Stimulated activated CD8-positive, alpha-beta memory T cell treated with anti-CD3 and anti-CD28 coated beads, Interleukin-7, amount 100 ng/mL, for 4 hours (primary cell): ENCODE measurements around the gene PPFIBP1.

Source experiments
- DNase-seq, 2 donors: peaks; one replicate each; pipeline ENCODE4 v3.0.0-alpha.2; 2020; ENCODE audit warnings: low read depth in 2 of 2

Gene PPFIBP1

DNA sequence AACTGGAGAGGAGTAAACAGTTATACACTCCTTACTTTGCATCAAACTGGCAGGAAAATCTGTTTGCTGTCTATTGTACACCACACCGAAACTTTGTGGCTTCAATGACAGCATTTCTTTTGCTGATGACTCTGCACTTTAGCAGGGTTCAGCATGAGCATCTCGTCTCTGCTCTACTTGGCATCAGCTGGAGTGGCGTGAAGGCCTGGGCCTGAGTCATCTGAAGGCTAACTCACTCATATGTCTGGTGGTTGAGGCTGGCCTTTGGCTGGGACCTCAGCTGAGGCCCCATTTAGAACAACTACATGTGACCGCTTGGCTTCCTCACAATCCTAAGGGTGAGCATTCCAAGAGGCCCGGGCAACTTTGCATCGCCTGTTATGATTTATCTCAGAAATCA, 143.5 kb downstream of the PPFIBP1 start:
- DNase-seq, result no peak

DNA sequence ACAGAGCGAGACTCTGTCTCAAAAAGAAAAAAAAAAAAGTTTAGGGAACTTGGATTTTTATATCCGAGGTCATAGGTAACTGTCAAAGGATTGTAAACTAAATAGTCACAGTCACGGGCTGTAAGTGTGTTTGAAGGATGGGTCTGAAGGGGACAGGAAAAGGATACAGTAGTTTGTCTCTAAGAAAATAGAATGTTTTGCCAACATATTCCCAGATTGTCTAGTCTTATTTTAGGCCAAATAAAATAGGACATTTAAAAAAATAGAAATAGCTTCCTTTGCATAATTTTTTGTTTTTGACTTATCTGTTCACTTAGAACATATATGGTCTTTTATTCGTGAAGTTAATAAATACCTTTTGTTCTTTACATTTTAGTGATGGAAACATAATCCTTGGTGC, 148.0 kb downstream of the PPFIBP1 start:
- DNase-seq, result no peak

- DNase-seq, result no peak
These were observed 148.6 kb downstream of the PPFIBP1 start for GRCh38 chr12:27672643-27673042.

DNA sequence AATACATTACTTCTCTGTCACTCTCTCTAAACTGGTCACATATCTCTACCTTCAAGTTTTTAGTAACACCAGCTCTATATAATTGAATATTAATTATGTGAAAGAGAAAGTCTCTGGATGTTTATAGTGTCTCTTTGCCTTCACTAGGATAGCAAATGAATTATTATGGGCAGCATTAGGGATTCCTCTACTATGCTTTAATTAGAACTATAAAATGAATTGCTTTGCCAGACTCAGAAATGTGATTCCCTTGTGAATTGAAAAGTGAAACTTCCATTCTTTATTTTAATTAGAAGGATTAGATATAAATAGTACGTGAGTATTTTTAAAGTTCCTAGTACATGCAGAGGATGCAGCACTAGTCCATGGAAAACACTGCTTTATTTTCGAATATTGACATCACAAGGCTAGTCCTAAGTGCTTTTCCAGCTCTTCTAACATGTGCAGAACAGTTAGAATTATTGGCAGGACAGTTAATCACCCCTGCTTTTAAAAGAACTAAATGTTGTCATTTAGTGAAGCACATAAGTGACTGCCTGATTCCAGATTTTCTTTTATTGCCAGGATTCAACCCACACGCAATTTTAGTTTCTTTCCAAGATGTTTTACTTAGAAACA, 149.2 kb downstream of the PPFIBP1 start:
- DNase-seq, result no peak

DNA sequence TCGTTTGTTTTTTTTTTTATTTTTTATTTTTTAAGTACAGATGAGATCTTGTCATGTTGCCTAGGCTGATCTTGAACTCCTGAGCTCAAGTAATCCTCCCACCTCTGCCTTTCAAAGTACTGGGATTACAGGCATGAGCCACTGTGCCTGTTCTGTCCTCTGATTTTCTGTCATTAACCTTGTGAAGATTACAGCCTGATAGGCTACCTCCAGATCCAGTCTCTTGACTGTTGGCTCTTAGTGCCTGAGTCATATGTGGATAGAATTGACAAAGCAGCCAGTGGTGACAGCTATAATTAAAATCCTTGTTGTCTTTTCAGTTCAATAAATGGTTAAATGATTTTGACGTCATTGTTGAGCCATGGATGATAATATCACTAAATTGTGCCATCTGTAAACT, 151.0 kb downstream of the PPFIBP1 start:
- no peak for DNase-seq

DNA sequence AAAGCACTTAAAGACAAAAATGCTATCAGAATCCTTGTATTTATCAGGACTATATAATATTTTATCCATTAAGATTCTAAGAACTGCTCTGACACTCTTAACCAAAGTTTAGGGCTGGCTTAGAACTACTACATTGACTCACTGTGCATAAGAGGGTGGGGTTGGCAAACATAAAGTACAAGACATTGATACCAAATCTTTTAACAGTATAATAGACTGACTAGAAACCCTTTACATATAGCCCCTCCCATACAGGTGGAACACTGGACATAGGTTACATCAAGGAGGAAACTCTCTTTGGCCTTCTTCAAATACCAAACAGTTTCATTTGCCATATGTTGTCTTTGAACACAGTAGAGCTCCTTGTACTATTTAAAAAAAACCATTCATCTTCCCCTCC, 156.6 kb downstream of the PPFIBP1 start:
- no peak for DNase-seq

GRCh38 chr12:27682534-27682933, 158.5 kb downstream of the PPFIBP1 start:
- no peak for DNase-seq

DNA sequence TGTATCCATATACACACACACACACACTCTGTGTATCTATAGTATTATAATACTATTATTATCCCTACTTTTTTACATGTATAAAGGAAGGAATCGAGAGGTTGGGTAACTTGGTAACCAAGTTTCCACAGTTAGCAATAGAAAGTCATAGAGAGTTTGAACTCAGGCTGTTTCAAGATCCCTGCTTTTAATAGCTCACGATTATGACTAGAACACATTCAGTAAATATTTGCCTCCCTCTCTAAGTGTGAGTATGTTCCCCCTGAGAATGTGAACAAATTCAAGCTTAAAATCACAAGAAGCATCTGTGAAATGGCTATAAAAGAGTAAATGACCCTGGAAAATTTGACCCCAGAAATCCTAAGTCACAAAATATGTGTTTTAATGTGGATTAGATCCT, 161.3 kb downstream of the PPFIBP1 start:
- DNase-seq, result no peak

GRCh38 chr12:27686147-27686546, 162.1 kb downstream of the PPFIBP1 start:
- DNase-seq, result no peak

DNA sequence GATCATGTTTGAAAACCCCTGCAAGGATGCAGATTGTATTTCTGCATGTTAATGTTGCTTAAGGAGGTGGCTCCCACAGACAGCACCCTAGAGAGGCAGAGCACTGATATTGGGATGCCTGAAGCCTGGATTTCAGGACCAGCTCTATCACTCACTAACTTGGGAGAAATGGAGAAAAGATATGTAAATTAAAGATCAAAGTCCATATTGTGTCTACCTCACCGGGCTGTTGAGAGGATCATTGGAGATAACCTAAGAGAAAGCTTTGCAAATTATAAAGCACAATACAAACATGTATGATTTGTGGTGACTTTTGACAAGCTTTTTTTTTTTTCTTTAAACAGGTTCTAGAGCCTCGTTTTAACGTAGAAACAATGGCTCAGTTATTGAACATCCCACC, 164.7 kb downstream of the PPFIBP1 start:
- no peak for DNase-seq

- DNase-seq, result no peak
These were observed 165.7 kb downstream of the PPFIBP1 start for GRCh38 chr12:27689558-27690180.

DNA sequence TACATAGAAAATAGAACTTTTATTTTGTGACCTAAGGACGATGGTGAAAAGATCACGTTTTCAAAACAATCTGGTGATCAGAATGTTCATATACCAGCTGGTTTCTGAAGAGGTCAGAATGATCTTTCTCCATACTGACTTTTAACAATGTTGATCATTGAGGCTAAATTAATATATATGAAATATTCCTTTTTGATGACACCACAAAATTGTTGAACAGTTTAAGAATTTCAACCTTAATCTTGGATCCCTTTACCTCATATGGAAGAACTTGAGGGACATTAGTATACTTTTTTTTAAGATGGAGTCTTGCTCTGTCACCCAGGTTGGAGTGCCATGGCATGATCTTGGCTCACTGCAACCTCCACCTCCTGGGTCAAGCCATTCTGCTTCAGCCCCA, 169.4 kb downstream of the PPFIBP1 start:
- DNase-seq, result no peak

GRCh38 chr12:27695556-27696292, 171.7 kb downstream of the PPFIBP1 start:
- DNase-seq, result no peak

- no peak for DNase-seq
These were observed 172.3 kb downstream of the PPFIBP1 start, which contains the start of gene REP15 for GRCh38 chr12:27696293-27696652. Gene REP15 (plus strand): TSS chr12:27696447. CDS start chr12:27696563, 116 bp downstream.

GRCh38 chr12:27696864-27697564, 173.0 kb downstream of the PPFIBP1 start:
- DNase-seq, result no peak

DNA sequence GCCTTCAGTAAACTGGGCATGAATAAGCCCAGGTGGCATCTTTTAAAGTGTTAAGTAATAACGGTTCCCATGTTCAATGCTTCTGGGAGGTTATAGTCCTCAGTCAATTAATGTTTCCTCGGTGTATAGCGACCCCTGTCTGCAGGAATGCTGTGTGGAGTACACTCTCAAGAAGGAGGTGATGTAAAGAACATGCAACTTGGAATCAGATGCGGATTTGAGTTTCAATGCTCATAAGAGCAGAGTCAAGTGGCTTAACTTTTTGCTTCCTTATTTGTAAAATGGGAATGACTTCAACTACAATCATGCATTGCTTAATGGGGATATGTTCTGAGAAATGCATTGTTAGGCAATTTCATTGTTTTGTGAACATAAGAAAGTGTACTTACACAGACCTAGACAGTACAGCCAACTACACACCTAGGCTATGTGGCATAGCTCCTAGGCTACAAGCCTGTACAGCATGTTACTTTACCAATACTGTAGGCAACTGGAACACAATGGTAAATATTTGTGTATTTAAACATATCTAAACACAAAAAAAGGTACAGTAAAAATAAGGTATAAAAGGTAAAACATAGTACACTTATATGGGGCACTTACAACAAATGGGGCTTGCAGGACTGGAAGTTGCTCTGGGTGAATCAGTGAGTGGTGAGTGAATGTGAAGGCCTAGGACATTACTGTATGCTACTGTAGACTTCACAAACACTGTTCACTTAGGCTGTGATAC, 179.9 kb downstream of the PPFIBP1 start:
- DNase-seq, result peak; percentile 32 to 56

DNA sequence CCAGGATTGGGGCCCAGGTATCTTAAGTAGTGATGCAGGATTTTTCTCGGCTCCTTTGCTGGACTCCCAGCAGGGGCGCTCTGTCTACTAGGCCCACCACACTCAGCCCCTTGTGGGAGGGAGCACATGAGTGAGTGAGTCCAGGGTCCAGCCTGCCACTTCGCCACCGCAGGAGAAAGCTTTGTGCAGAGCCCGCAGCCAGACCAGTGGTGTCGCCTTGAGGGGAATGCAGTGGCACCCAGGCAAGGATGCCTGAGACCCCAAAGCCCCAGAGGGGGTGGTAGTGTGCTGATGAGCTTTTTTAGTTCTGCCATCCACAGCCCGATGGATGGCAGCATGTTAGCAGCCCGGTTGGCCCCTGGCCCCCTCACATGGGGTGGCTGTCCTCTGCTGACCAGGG, 181.3 kb downstream of the PPFIBP1 start:
- DNase-seq, result no peak

- no peak for DNase-seq
These were observed 183.2 kb downstream of the PPFIBP1 start for GRCh38 chr12:27707216-27707615.

- DNase-seq, result no peak
These were observed 185.4 kb downstream of the PPFIBP1 start for GRCh38 chr12:27709212-27709931.

DNA sequence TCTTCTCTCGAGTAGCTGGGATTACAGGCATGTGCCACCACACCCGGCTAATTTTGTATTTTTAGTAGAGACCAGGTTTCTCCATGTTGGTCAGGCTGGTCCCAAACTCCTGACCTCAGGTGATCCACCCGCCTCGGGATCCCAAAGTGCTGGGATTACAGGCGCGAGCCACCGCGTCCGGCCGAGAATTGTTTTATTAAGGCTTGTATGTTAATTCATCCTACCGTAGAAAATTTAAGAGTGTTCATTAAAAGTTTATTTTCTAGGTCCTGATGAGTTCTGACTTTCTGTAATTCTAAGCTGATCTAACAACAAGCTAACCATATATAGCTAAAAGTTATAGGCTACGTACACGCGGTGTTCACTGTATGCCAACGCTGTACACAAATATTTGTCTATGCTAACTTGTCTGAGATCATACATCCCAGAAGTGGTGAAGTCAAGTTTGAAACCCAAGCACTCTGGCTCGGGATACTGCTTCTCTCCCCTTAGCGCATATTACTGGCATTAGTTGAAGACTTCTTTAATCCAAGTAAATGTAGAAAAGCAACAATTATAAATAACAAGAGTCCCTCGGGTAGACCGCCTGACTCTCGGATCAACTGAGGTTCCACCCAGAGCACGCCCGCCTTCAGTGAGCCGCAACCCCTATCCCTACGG, 186.1 kb downstream of the PPFIBP1 start:
- DNase-seq, result no peak
